Esophagus muscularis mucosa (tissue), 4 donors: Measurements from ENCODE around the gene PRR23B. TPM values are rescaled to one million over a fixed set of nuclear protein-coding genes. Genes with fewer than 3 reads are reported as not detected.

Source experiments
- DNase-seq: peaks from one replicate; pipeline ENCODE4 v3.0.0-alpha.2; 2017; ENCODE audit errors: extremely low spot score
- H3K27ac ChIP-seq, 4 donors: fragments of 200-600 bp; sonication (generic); replicated peaks in 1 of 4; 1 replicate in 3 of 4; 2 replicates in 1 of 4; pipeline ENCODE4 v1.5.1; 2016 to 2019; ENCODE audit warnings: mild to moderate bottlenecking in 1 of 4
- H3K27me3 ChIP-seq, 4 donors: fragments of 200-600 bp; sonication (generic); one replicate each; pipeline versions ENCODE4 v1.5.1 to v1.6.0; 2016 to 2019
- H3K36me3 ChIP-seq, 4 donors: fragments of 200-600 bp; sonication (generic); one replicate each; pipeline ENCODE4 v1.5.1; 2016 to 2019
- H3K4me1 ChIP-seq, 4 donors: fragments of 200-600 bp; sonication (generic); one replicate each; pipeline ENCODE4 v1.5.1; 2016 to 2019
- H3K4me3 ChIP-seq, 4 donors: fragments of 200-600 bp; sonication (generic); 1 replicate in 2 of 4; 2 replicates in 2 of 4; pipeline ENCODE4 v1.5.1; 2016 to 2019; ENCODE audit warnings: mild to moderate bottlenecking in 4 of 4, moderate library complexity in 1 of 4
- H3K9me3 ChIP-seq, 4 donors: fragments of 200-600 bp; sonication (generic); 1 replicate in 3 of 4; 2 replicates in 1 of 4; pipeline ENCODE4 v1.5.1; 2016 to 2019
- EP300 ChIP-seq: sonication (generic); formaldehyde crosslinking; IDR thresholded peaks from one replicate; pipeline ENCODE4 v1.6.1; 2017; ENCODE audit warnings: antibody characterized with exemption
- POLR2A ChIP-seq: fragments of 450-650 bp; IDR thresholded peaks from one replicate; pipeline ENCODE4 v1.6.1; 2017; ENCODE audit warnings: antibody characterized with exemption, moderate library complexity, mild to moderate bottlenecking, low read depth
- POLR2AphosphoS5 ChIP-seq, 2 donors: sonication (generic); formaldehyde crosslinking; IDR thresholded peaks; one replicate each; pipeline ENCODE4 v1.6.1; 2017; ENCODE audit warnings: antibody characterized with exemption in 2 of 2
- WGBS: methylation state at CpG from one replicate; pipeline ENCODE4 v1.1.5; 2018; 5-methylcytosine and 5-hydroxymethylcytosine counted together
- intact Hi-C: fragments of 100-400 bp; cut with DNase I; formaldehyde crosslinking; loops from one replicate; pipeline ENCODE4 v1.15.1; 2023
- total RNA-seq, 4 donors: library from RNA; depleted of rRNA; stranded (reverse); fragments of >200 nt; gene quantifications; one replicate each; pipeline versions ENCODE4 v1.1.0 to v1.2.1, GENCODE V29; 2016
- TF ChIP-seq, protein P1 (sequence below), 3 experiments: fragments of 200-600 bp in 2 of 3; fragments of 450-650 bp in 1 of 3; sonication (generic) in 2 of 3; IDR thresholded peaks; one replicate each; pipeline ENCODE4 v1.5.1; 2017 to 2019; ENCODE audit warnings: antibody characterized with exemption in 3 of 3, mild to moderate bottlenecking in 2 of 3, moderate library complexity in 1 of 3

The PRR23B gene
- total RNA-seq, 4 donors from 2014 or later: not detected

DNA sequence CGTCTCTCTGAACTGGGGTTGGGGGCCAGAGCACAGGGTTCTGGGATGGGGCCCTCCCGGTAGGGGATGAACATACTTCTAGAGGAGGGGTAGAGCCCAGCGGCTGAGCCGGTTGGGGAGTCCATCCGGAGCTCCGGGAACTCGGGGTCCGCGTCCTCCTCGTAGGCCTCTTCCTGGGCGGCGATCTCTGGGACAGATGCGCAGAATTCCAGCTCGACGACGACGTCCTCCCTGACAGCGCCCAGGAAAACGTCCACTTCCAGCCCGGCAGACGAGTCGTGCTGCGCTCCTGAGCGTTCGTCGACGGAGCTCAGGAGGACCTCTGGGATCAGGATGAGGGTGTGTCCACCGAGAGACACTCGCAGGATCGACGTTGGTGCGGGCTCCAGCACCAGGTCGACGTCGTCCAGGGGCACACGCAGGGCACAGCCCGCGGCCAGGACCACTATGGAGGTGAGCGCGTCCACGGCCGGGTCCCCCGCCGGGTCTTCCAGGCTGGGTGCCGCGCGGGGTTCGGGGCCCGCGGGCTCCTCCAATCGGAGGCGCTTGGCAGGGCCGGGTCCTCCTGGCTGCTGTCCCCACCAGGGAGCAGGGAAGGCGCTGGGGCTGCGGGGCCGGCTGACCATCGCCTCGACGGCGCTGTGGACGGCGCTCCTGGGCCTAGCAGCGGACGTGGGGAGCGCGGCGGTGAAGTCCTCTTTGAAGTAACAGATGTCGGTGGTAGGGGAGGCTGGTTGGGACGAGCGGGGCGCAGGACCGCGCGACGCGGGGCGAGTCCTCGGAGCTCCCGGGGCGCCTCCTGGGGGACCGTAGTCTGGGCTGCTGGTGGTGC, 474 bp downstream of the PRR23B start:
- Histone ChIP-seq H3K4me3 (no peak overlapping the region), H3K4me1 (no peaks in the 10 kb centered on the region), H3K9me3 (peaks cover 0 to 17% (median 10%) of the 10 kb centered on the region in 4 donors), H3K27ac (no peak overlapping the region), H3K27me3 (peaks cover 0 to 18% (median 0%) of the 10 kb centered on the region in 4 donors), H3K36me3 (no peaks in the 10 kb centered on the region)
- no peak for DNase-seq
- TF ChIP-seq POLR2A (no peak), EP300 (no peak), POLR2AphosphoS5 (IDR thresholded peaks at IDR 0.05) (no peak)
- TF ChIP-seq, protein P1, sequence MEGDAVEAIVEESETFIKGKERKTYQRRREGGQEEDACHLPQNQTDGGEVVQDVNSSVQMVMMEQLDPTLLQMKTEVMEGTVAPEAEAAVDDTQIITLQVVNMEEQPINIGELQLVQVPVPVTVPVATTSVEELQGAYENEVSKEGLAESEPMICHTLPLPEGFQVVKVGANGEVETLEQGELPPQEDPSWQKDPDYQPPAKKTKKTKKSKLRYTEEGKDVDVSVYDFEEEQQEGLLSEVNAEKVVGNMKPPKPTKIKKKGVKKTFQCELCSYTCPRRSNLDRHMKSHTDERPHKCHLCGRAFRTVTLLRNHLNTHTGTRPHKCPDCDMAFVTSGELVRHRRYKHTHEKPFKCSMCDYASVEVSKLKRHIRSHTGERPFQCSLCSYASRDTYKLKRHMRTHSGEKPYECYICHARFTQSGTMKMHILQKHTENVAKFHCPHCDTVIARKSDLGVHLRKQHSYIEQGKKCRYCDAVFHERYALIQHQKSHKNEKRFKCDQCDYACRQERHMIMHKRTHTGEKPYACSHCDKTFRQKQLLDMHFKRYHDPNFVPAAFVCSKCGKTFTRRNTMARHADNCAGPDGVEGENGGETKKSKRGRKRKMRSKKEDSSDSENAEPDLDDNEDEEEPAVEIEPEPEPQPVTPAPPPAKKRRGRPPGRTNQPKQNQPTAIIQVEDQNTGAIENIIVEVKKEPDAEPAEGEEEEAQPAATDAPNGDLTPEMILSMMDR (IDR thresholded peaks at IDR 0.05): no peak
- intact Hi-C loops: no loop called here
- WGBS: 61% methylated on average over 35 of the region's 81 CpGs

DNA sequence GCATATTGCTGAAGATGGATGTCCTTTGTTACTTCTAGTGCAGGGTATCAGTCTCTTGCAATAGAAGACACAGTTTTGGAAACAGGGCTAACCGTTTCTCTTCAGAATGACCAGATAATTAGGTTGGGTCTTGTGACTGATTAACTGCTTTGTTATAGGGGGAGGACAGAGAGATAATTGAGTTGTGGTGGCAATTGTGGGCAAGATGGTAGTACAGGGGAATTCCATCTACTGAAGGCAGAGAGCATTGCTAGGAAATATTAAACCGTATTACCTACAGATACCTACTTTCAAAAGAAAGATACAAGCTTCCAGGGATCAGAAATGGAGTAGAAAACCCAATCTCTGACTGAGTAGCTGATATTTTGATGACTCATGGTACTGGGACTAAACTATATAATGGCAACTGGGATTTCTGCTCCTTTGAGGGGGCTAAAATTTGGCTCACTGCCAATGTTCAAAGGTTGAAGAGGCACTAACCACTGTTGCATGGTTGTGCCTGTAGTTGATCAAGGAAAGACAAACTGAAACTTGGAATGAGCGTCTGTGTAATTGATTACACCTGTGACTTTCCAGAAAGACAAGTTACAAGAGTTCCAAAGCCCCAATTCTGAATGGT, 4.2 kb downstream of the PRR23B start:
- TF ChIP-seq POLR2AphosphoS5 (IDR thresholded peaks at IDR 0.05) (no peak), EP300 (no peak)
- TF ChIP-seq, protein P1 (IDR thresholded peaks at IDR 0.05): no peak
- H3K9me3 ChIP-seq: peaks cover 0 to 21% (median 13%) of the 10 kb centered on the region in 4 donors
- DNase-seq: no peak
- no peaks in the 10 kb centered on the region for H3K36me3 ChIP-seq
- no peak overlapping the region for H3K27ac ChIP-seq
- no peaks in the 10 kb centered on the region for H3K4me1 ChIP-seq
- H3K27me3 ChIP-seq: peaks cover 0 to 18% (median 0%) of the 10 kb centered on the region in 4 donors
- WGBS: 85% methylated on average over 3 of the region's 3 CpGs
- no peak overlapping the region for H3K4me3 ChIP-seq
- intact Hi-C loops: no loop called here

DNA sequence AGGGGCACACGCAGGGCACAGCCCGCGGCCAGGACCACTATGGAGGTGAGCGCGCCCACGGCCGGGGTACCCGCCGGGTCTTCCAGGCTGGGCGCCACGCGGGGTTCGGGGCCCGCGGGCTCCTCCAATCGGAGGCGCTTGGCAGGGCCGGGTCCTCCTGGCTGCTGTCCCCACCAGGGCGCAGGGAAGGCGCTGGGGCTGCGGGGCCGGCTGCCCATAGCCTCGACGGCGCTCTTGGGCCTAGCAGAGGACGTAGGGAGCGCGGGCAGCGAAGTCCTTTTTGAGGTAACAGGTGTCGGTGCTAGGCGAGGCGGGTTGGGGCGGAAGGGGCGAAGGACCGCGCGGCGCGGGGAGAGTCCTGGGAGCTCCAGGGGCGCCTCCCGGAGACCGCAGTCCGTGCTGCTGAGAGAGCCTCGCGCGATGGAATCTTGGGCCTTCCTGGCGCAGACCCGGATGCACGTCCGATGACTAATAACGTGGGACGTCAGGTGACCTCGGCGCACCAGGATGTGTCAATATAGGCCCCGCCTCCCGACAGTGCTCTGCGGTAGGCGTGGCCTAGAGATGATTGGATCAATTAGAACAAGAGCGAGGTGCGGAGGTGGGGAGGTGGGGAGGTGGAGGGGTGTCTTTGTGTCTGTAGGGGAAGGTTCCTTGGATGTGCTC, 14.5 kb downstream of the PRR23B start, which contains the start of gene PRR23A:
Gene PRR23A (minus strand): TSS at position 218 of the 666 bp plus-strand sequence. CDS start 0 bp downstream, at position 218.
- no peak within 1 kb of the TSS for H3K4me3 ChIP-seq
- H3K9me3 ChIP-seq: peaks cover 0 to 28% (median 22%) of the 10 kb centered on the region in 4 donors
- 67% methylated on average over 42 of the region's 60 CpGs for WGBS
- no peaks in the 10 kb centered on the region for H3K4me1 ChIP-seq
- intact Hi-C loops: no loop called here
- H3K27me3 ChIP-seq: peaks cover 0 to 5% (median 0%) of the 10 kb centered on the region in 4 donors
- H3K27ac ChIP-seq: no peak within 1 kb of the TSS
- DNase-seq: no peak
- H3K36me3 ChIP-seq: no peaks in the 10 kb centered on the region
- TF ChIP-seq, protein P1 (IDR thresholded peaks at IDR 0.05): no peak
- TF ChIP-seq EP300: no peak
- TF ChIP-seq POLR2A: no peak
- TF ChIP-seq POLR2AphosphoS5 (IDR thresholded peaks at IDR 0.05): no peak

DNA sequence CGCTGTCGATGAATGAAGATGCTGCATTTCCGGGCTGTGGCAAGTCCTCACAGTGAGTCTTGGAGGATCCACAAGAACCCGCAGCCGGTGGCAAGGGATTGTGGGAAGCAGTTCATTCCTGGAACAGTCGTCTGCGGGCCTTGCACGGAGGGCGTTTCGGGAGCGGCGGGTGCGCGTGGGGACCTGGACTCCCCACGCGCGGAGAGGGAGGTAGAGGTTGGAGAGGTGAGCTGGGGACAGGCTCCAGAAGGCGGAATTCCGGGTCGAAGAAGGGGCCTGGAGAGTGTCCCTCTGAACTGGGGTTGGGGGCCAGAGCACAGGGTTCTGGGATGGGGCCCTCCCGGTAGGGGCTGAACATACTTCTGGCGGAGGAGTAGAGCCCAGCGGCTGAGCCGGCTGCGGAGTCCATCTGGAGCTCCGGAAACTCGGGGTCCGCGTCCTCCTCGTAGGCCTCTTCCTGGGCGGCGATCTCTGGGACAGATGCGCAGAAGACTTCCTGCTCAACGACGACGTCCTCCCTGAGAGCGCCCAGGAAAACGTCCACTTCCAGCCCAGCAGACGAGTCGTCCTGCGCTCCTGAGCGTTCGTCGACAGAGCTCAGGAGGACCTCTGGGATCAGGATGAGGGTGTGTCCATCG, 15.3 kb downstream of the PRR23B start:
- H3K4me3 ChIP-seq: no peak overlapping the region
- H3K9me3 ChIP-seq: peaks cover 0 to 28% (median 23%) of the 10 kb centered on the region in 4 donors
- intact Hi-C loops: no loop called here
- DNase-seq: no peak
- TF ChIP-seq, protein P1 (IDR thresholded peaks at IDR 0.05): no peak
- TF ChIP-seq EP300 (no peak), POLR2A (no peak)
- 90% methylated on average over 44 of the region's 45 CpGs for WGBS
- no peaks in the 10 kb centered on the region for H3K4me1 ChIP-seq
- H3K27me3 ChIP-seq: peaks cover 0 to 5% (median 0%) of the 10 kb centered on the region in 4 donors
- no peak overlapping the region for H3K27ac ChIP-seq
- H3K36me3 ChIP-seq: no peaks in the 10 kb centered on the region
